Fibroblast of lung (primary cell): ENCODE results near the gene SH3PXD2A. TPM values are rescaled to one million over a fixed set of nuclear protein-coding genes. Genes with fewer than 3 reads are reported as not detected.

Experiments used
- DNase-seq, 2 donors: peaks; one replicate each; pipeline versions ENCODE4 v3.0.0 to v3.0.0-alpha.2; 2010; ENCODE audit warnings: low read depth in 2 of 2
- H2AFZ ChIP-seq: 2 replicates; pipeline ENCODE4 v1.5.1; 2012; ENCODE audit warnings: low read length, control low read depth, inconsistent platforms
- H3K27ac ChIP-seq: 2 replicates; pipeline ENCODE4 v1.5.1; 2011; ENCODE audit warnings: low read length, control low read depth; ENCODE audit not compliant: insufficient read depth
- H3K27me3 ChIP-seq: 2 replicates; pipeline ENCODE4 v1.5.1; 2011; ENCODE audit warnings: mild to moderate bottlenecking, low read length; ENCODE audit not compliant: control insufficient read depth, insufficient read depth
- H3K36me3 ChIP-seq: 2 replicates; pipeline ENCODE4 v1.5.1; 2011; ENCODE audit warnings: low read length; ENCODE audit not compliant: control insufficient read depth, insufficient read depth
- H3K4me1 ChIP-seq: 2 replicates; pipeline ENCODE4 v1.5.1; 2011; ENCODE audit warnings: low read length; ENCODE audit not compliant: control insufficient read depth, insufficient read depth; ENCODE audit errors: extremely low read depth
- H3K4me2 ChIP-seq: 2 replicates; pipeline ENCODE4 v1.5.1; 2011; ENCODE audit warnings: low read length, control low read depth; ENCODE audit not compliant: insufficient read depth; ENCODE audit errors: extremely low read depth
- H3K4me3 ChIP-seq, 4 experiments: fragments of 200-600 bp in 1 of 4; sonication (generic) in 1 of 4; replicated peaks in 1 of 4; 2 replicates each; pipeline ENCODE4 v1.5.1; 2011 to 2016; ENCODE audit warnings: low read length in 4 of 4, low read depth in 3 of 4, mild to moderate bottlenecking in 3 of 4, control low read depth in 2 of 4, inconsistent platforms in 1 of 4, mixed read lengths in 1 of 4; ENCODE audit not compliant: insufficient read depth in 1 of 4; ENCODE audit errors: control extremely low read depth in 1 of 4
- H3K79me2 ChIP-seq: 2 replicates; pipeline ENCODE4 v1.5.1; 2012; ENCODE audit warnings: mild to moderate bottlenecking, low read length, inconsistent platforms; ENCODE audit not compliant: control insufficient read depth, insufficient read depth
- H3K9ac ChIP-seq: 2 replicates; pipeline ENCODE4 v1.5.1; 2011; ENCODE audit warnings: mild to moderate bottlenecking, low read length, control low read depth; ENCODE audit not compliant: insufficient read depth
- H3K9me3 ChIP-seq: 2 replicates; pipeline ENCODE4 v1.5.1; 2012; ENCODE audit warnings: low read depth, low read length; ENCODE audit not compliant: control insufficient read depth, insufficient read depth
- H4K20me1 ChIP-seq: 2 replicates; pipeline ENCODE4 v1.5.1; 2011; ENCODE audit warnings: low read length; ENCODE audit not compliant: control insufficient read depth, insufficient read depth; ENCODE audit errors: extremely low read depth
- CTCF ChIP-seq, 2 donors: IDR thresholded peaks in 1 of 2; conservative IDR thresholded peaks in 1 of 2; 1 replicate in 1 of 2; 2 replicates in 1 of 2; pipeline ENCODE4 v1.5.1; 2011 to 2012; ENCODE audit warnings: low read length in 2 of 2, control low read depth in 1 of 2, inconsistent platforms in 1 of 2, low read depth in 1 of 2, mild to moderate bottlenecking in 1 of 2
- EZH2 ChIP-seq: IDR thresholded peaks from 2 replicates; pipeline ENCODE4 v1.5.1; 2012; ENCODE audit warnings: low read length, control low read depth, mild to moderate bottlenecking; ENCODE audit errors: missing control alignments
- polyA plus RNA-seq, 2 donors: library from polyadenylated mRNA; depleted of rRNA in 1 of 2; stranded (reverse) in 1 of 2; unstranded in 1 of 2; fragments of >200 nt; gene quantifications; 2 replicates each; pipeline ENCODE4 v1.2.1, GENCODE V29; 2011 to 2012; ENCODE audit warnings: missing spikeins in 1 of 2
- total RNA-seq: library from RNA; depleted of rRNA; stranded (reverse); fragments of >200 nt; gene quantifications from 2 replicates; pipeline ENCODE4 v1.2.1, GENCODE V29; 2014

Gene SH3PXD2A
- total and polyA plus RNA-seq, 2 donors (not counting 1 experiment from before 2014, with no cell fraction given), result 25.5 to 33.2 TPM

DNA sequence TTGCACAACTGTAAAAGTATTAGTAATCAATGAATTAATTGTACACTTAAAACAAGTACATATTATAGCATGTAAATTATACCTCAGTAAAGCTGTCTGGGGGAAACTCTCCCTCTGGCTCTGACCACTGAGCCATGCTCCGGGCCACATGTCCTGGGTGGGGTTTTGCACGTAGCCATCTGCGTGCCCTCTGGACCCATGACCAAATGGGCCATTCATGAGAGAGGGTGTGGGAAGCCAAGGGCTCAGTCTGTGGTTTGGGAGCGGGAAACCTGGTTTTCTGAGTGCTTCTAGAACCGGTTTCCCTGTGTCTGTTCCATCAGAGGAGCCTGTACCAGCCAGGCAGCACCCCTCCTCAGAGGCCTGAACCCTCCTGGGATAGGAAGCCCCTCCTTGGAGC lies 143.2 kb downstream of the SH3PXD2A start:
- Histone ChIP-seq H3K27ac (no peak overlapping the region), H2AFZ (no peak overlapping the region), H3K4me3 (no peak overlapping the region), H3K27me3 (no peaks in the 10 kb centered on the region), H4K20me1 (no peaks in the 10 kb centered on the region), H3K4me2 (no peak overlapping the region), H3K4me1 (peaks cover 24% of the 10 kb centered on the region), H3K36me3 (peaks cover 2% of the 10 kb centered on the region), H3K79me2 (no peaks in the 10 kb centered on the region), H3K9me3 (no peaks in the 10 kb centered on the region), H3K9ac (no peak overlapping the region)
- no peak for DNase-seq
- TF ChIP-seq CTCF (conservative IDR thresholded peaks at IDR 0.05 in 1 of 2, IDR thresholded peaks at IDR 0.05 in 1 of 2; ENCODE audit: low read depth in 1 of 2, low read length in 2 of 2), result no peak
- no peak for TF ChIP-seq EZH2

GRCh38 chr10:103711351-103711994 lies 143.9 kb downstream of the SH3PXD2A start:
- no peak for TF ChIP-seq EZH2
- no peak overlapping the region for H3K4me2 ChIP-seq

DNA sequence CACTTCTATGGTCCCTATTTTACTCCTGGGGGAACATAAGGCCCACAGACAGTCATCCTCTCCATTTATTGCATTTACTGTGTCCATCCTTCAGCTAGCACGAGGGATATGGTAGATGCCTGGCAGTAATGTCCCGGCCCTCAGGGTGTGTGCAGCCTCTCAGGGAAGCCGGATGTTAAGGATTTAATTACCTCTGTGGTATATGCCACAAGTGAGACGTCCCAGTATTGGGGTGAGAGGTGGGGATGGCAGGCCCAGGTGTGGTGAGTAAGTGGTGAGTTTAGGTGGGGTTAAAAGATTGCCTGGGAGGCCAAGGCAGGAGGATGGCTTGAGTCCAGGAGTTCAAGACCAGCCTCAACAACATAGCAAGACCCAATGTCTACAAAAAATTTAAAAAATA lies 144.9 kb downstream of the SH3PXD2A start:
- H3K4me3 ChIP-seq, result no peak overlapping the region
- H2AFZ ChIP-seq, result no peak overlapping the region
- H3K4me1 ChIP-seq, result peaks cover 15% of the 10 kb centered on the region
- H4K20me1 ChIP-seq, result no peaks in the 10 kb centered on the region
- no peaks in the 10 kb centered on the region for H3K27me3 ChIP-seq
- no peak overlapping the region for H3K9ac ChIP-seq
- H3K27ac ChIP-seq, result no peak overlapping the region
- no peaks in the 10 kb centered on the region for H3K9me3 ChIP-seq
- H3K36me3 ChIP-seq, result peaks cover 2% of the 10 kb centered on the region
- no peak overlapping the region for H3K4me2 ChIP-seq
- no peaks in the 10 kb centered on the region for H3K79me2 ChIP-seq
- no peak for DNase-seq
- TF ChIP-seq EZH2, result no peak
- TF ChIP-seq CTCF (conservative IDR thresholded peaks at IDR 0.05 in 1 of 2, IDR thresholded peaks at IDR 0.05 in 1 of 2; ENCODE audit: low read depth in 1 of 2, low read length in 2 of 2), result no peak

More at GRCh38 chr10:103711351-103711994, 143.9 kb downstream of the SH3PXD2A start:
- H3K9me3 ChIP-seq, result no peaks in the 10 kb centered on the region
- no peaks in the 10 kb centered on the region for H3K27me3 ChIP-seq
- DNase-seq, result no peak
- no peak overlapping the region for H3K27ac ChIP-seq
- no peaks in the 10 kb centered on the region for H3K79me2 ChIP-seq
- no peak overlapping the region for H3K9ac ChIP-seq
- no peak overlapping the region for H3K4me3 ChIP-seq
- no peak overlapping the region for H2AFZ ChIP-seq
- H3K4me1 ChIP-seq, result peaks cover 24% of the 10 kb centered on the region
- no peaks in the 10 kb centered on the region for H4K20me1 ChIP-seq
- peaks cover 2% of the 10 kb centered on the region for H3K36me3 ChIP-seq
